HEK293 (cell line): Measurements from ENCODE around the gene RHEB.

Experiments used
- HOXC10 ChIP-seq: sonication (generic); formaldehyde crosslinking; IDR thresholded peaks from 2 replicates; pipeline ENCODE4 v1.8.1; 2023; ENCODE audit warnings: mild to moderate bottlenecking, missing genetic modification reagents
- SP2 ChIP-seq: fragments of 450-650 bp; formaldehyde crosslinking; IDR thresholded peaks from 2 replicates; pipeline ENCODE4 v1.5.1; 2016; ENCODE audit warnings: missing biosample characterization, missing genetic modification characterization
- ZFP37 ChIP-seq: fragments of 450-650 bp; formaldehyde crosslinking; IDR thresholded peaks from 2 replicates; pipeline ENCODE4 v1.5.1; 2016; ENCODE audit warnings: missing biosample characterization, missing genetic modification characterization
- ZFP41 ChIP-seq: fragments of 450-650 bp; formaldehyde crosslinking; IDR thresholded peaks from 2 replicates; pipeline ENCODE4 v1.5.1; 2016; ENCODE audit warnings: missing biosample characterization, missing genetic modification characterization, borderline replicate concordance
- ZNF404 ChIP-seq: fragments of 450-650 bp; formaldehyde crosslinking; IDR thresholded peaks from 2 replicates; pipeline ENCODE4 v1.5.1; 2017; ENCODE audit warnings: missing biosample characterization, missing genetic modification characterization
- ZNF660 ChIP-seq: fragments of 450-650 bp; IDR thresholded peaks from 2 replicates; pipeline ENCODE4 v1.5.1; 2018; ENCODE audit warnings: missing biosample characterization, mild to moderate bottlenecking, missing genetic modification characterization
- ZNF747 ChIP-seq: fragments of 450-650 bp; formaldehyde crosslinking; IDR thresholded peaks from 2 replicates; pipeline ENCODE4 v1.5.1; 2016; ENCODE audit warnings: missing biosample characterization, missing genetic modification characterization
- ZNF777 ChIP-seq: fragments of 450-650 bp; formaldehyde crosslinking; IDR thresholded peaks from 2 replicates; pipeline ENCODE4 v1.5.1; 2017; ENCODE audit warnings: missing biosample characterization, missing genetic modification characterization, borderline replicate concordance
- ZNF843 ChIP-seq: fragments of 450-650 bp; formaldehyde crosslinking; IDR thresholded peaks from 2 replicates; pipeline ENCODE4 v1.5.1; 2016; ENCODE audit warnings: missing biosample characterization, missing genetic modification characterization
- TF ChIP-seq, protein P1 (sequence below): fragments of 450-650 bp; formaldehyde crosslinking; IDR thresholded peaks from 2 replicates; pipeline ENCODE4 v1.5.1; 2016; ENCODE audit warnings: missing biosample characterization, missing genetic modification characterization

DNA sequence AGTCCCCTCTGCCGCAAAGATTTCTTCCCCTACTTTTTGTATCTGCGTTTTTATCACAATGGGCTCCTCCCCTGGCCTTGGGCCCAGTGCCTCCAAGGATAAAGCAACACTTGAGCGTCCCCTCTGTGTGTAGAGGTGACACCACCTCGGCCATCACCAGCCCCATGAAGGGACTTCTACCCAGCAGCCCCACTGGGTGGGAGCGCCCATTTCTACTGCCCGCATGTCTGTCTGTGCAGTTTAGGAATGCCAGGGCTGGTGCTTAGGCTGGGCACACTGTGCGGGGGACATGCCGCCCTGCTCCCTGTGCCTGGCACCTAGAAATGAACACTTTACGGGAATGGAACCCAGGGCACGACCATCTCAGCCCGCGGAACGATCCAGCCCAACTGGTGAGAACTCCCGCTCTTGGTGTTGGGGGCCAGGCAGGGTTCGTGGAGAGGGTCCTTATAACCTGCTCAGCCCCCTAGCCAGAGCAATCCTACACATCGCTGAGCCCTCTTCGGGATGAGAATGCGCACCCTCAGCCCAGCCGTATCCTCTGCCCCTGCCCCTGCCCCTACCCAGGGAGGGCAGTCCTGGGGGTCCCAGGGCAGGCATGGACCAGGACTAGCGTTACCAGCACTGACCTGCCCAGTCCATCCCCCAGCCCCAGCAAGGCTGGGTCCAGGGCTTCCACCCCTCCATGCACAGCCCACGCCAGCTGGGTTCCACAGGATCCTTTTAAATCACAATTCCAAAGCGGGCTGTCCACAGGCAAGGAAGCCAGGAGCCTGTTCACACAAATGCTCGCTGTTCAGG lies 92.6 kb downstream of the RHEB start:
- TF ChIP-seq, protein P1, sequence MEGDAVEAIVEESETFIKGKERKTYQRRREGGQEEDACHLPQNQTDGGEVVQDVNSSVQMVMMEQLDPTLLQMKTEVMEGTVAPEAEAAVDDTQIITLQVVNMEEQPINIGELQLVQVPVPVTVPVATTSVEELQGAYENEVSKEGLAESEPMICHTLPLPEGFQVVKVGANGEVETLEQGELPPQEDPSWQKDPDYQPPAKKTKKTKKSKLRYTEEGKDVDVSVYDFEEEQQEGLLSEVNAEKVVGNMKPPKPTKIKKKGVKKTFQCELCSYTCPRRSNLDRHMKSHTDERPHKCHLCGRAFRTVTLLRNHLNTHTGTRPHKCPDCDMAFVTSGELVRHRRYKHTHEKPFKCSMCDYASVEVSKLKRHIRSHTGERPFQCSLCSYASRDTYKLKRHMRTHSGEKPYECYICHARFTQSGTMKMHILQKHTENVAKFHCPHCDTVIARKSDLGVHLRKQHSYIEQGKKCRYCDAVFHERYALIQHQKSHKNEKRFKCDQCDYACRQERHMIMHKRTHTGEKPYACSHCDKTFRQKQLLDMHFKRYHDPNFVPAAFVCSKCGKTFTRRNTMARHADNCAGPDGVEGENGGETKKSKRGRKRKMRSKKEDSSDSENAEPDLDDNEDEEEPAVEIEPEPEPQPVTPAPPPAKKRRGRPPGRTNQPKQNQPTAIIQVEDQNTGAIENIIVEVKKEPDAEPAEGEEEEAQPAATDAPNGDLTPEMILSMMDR (tag by site-specific recombination), result no peak
- TF ChIP-seq ZNF404 (tag by site-specific recombination), result no peak
- TF ChIP-seq ZNF660 (tag by site-specific recombination), result no peak
- no peak for TF ChIP-seq ZFP41 (tag by site-specific recombination)
- TF ChIP-seq ZFP37, result no peak
- TF ChIP-seq ZNF777 (tag by site-specific recombination), result no peak
- TF ChIP-seq ZNF843, result no peak
- TF ChIP-seq SP2 (tag by site-specific recombination), result no peak
- TF ChIP-seq ZNF747, result no peak
- no peak for TF ChIP-seq HOXC10
